SU-DHL-6 (cell line): Measurements from ENCODE around the gene TRAIP.

Experiments used
- H2AFZ ChIP-seq: fragments of 200-600 bp; sonication (generic); 2 replicates; pipeline ENCODE4 v1.6.1; 2014; ENCODE audit warnings: low read depth, mild to moderate bottlenecking, moderate library complexity, mixed read lengths, antibody characterized with exemption, low read length; ENCODE audit not compliant: severe bottlenecking
- H3F3A ChIP-seq: fragments of 200-600 bp; shearing (Covaris generic); 2 replicates; pipeline ENCODE4 v1.6.0; 2016; ENCODE audit warnings: antibody characterized with exemption, mild to moderate bottlenecking; ENCODE audit not compliant: insufficient read depth
- H3K27ac ChIP-seq: fragments of 200-600 bp; sonication (generic); 2 replicates; pipeline ENCODE4 v1.5.1; 2016; ENCODE audit warnings: low read depth, mild to moderate bottlenecking, low read length, moderate library complexity, mixed read lengths
- H3K27me3 ChIP-seq: fragments of 200-600 bp; sonication (generic), shearing (Covaris generic); 2 replicates; pipeline ENCODE4 v1.6.0; 2014; ENCODE audit warnings: mild to moderate bottlenecking, low read length
- H3K36me3 ChIP-seq: fragments of 200-600 bp; sonication (generic); 2 replicates; pipeline ENCODE4 v1.6.1; 2014; ENCODE audit warnings: mild to moderate bottlenecking, low read length, mixed read lengths
- H3K4me2 ChIP-seq: fragments of 300-600, 200-600 bp; shearing (Covaris generic), sonication (generic); 2 replicates; pipeline ENCODE4 v1.6.0; 2014; ENCODE audit warnings: low read length, low read depth, mild to moderate bottlenecking; ENCODE audit not compliant: poor library complexity, severe bottlenecking
- H3K4me3 ChIP-seq: fragments of 200-600 bp; sonication (generic); 2 replicates; pipeline ENCODE4 v1.5.1; 2014; ENCODE audit warnings: antibody characterized with exemption, low read length, mild to moderate bottlenecking, mixed read lengths; ENCODE audit not compliant: insufficient read depth, poor library complexity, severe bottlenecking
- H3K79me2 ChIP-seq: fragments of 200-600 bp; sonication (generic); 2 replicates; pipeline ENCODE4 v1.6.1; 2014; ENCODE audit warnings: mild to moderate bottlenecking, low read length, moderate library complexity; ENCODE audit not compliant: insufficient read depth
- H3K9ac ChIP-seq: fragments of 200-600 bp; sonication (generic); 2 replicates; pipeline ENCODE4 v1.7.0; 2014; ENCODE audit warnings: mild to moderate bottlenecking, low read length
- H3K9me2 ChIP-seq: fragments of 200-600 bp; sonication (generic); replicated peaks from 2 replicates; pipeline ENCODE4 v1.6.1; 2014; ENCODE audit warnings: low read length; ENCODE audit not compliant: insufficient read depth
- H3K9me3 ChIP-seq: fragments of 200-600 bp; sonication (generic); 2 replicates; pipeline ENCODE4 v1.6.1; 2014; ENCODE audit warnings: low read length, mixed read lengths; ENCODE audit not compliant: insufficient read depth
- H4K20me1 ChIP-seq: fragments of 200-600 bp; sonication (generic); 2 replicates; pipeline ENCODE4 v1.6.1; 2014; ENCODE audit warnings: low read depth, mild to moderate bottlenecking, antibody characterized with exemption, low read length, moderate library complexity, mixed read lengths
- CTCF ChIP-seq: fragments of 200-600 bp; sonication (generic); IDR thresholded peaks from one replicate; pipeline ENCODE4 v1.5.1; 2017; ENCODE audit warnings: antibody characterized with exemption, mild to moderate bottlenecking, low read length, moderate library complexity; ENCODE audit not compliant: insufficient read depth, poor library complexity, severe bottlenecking
- EZH2phosphoT487 ChIP-seq: fragments of 200-600 bp; sonication (generic), shearing (Covaris generic); conservative IDR thresholded peaks from 2 replicates; pipeline ENCODE4 v1.6.1; 2018; ENCODE audit warnings: mild to moderate bottlenecking, antibody characterized with exemption, low read length, moderate library complexity, mixed read lengths

TRAIP gene

GRCh38 chr3:49812916-49813496 lies 43.4 kb downstream of the TRAIP start:
- Histone ChIP-seq H3K27ac (no peak overlapping the region), H3K4me3 (no peak overlapping the region)

GRCh38 chr3:49807431-49808114 lies 48.8 kb downstream of the TRAIP start:
- Histone ChIP-seq H3K27me3 (no peaks in the 10 kb centered on the region), H3K9me3 (no peaks in the 10 kb centered on the region), H3K79me2 (no peaks in the 10 kb centered on the region), H3K27ac (no peak overlapping the region), H3F3A (no peaks in the 10 kb centered on the region), H2AFZ (no peak overlapping the region), H4K20me1 (no peaks in the 10 kb centered on the region), H3K4me2 (no peak overlapping the region), H3K4me3 (no peak overlapping the region), H3K36me3 (no peaks in the 10 kb centered on the region), H3K9me2 (no peaks in the 10 kb centered on the region), H3K9ac (no peak overlapping the region)
- TF ChIP-seq CTCF (no peak), EZH2phosphoT487 (no peak)

More at GRCh38 chr3:49812916-49813496, 43.4 kb downstream of the TRAIP start:
- Histone ChIP-seq H2AFZ (no peak overlapping the region), H3K4me2 (no peak overlapping the region), H3K27me3 (no peaks in the 10 kb centered on the region), H3K36me3 (no peaks in the 10 kb centered on the region), H4K20me1 (no peaks in the 10 kb centered on the region), H3K9me3 (no peaks in the 10 kb centered on the region), H3K9me2 (no peaks in the 10 kb centered on the region), H3F3A (no peaks in the 10 kb centered on the region), H3K9ac (no peak overlapping the region), H3K79me2 (no peaks in the 10 kb centered on the region)
- no peak for TF ChIP-seq EZH2phosphoT487
- TF ChIP-seq CTCF, result no peak

- H3K9me2 ChIP-seq, result no peaks in the 10 kb centered on the region
- H3K79me2 ChIP-seq, result no peaks in the 10 kb centered on the region
- no peaks in the 10 kb centered on the region for H3K9me3 ChIP-seq
- H3K36me3 ChIP-seq, result no peaks in the 10 kb centered on the region
- H3K9ac ChIP-seq, result no peak overlapping the region
- no peaks in the 10 kb centered on the region for H3F3A ChIP-seq
- H2AFZ ChIP-seq, result no peak overlapping the region
- no peak overlapping the region for H3K4me3 ChIP-seq
- no peaks in the 10 kb centered on the region for H4K20me1 ChIP-seq
- TF ChIP-seq EZH2phosphoT487, result no peak
- TF ChIP-seq CTCF, result no peak
- no peaks in the 10 kb centered on the region for H3K27me3 ChIP-seq
- H3K27ac ChIP-seq, result no peak overlapping the region
- H3K4me2 ChIP-seq, result no peak overlapping the region
Measured at GRCh38 chr3:49806850-49807249, 49.5 kb downstream of the TRAIP start.
